ENCODE measurements around the gene C17orf107. TPM values are rescaled to one million over a fixed set of nuclear protein-coding genes. Genes with fewer than 3 reads are reported as not detected.
"Not testable (repeated sequence)": the region's sequence is repeated elsewhere in the genome, so short reads cannot be mapped to it uniquely, and the experiment has no call there.

C17orf107 gene
- total RNA-seq, 2 donors from 2014 or later: 0.67 to 3.4 TPM

GRCh38 chr17:4861052-4861451, 38.3 kb upstream of the C17orf107 start:
- ATAC-seq (replicated peaks): no peak
- Mint-ChIP-seq H3K4me1 (peaks cover 22% of the 10 kb centered on the region), H3K27me3 (no peaks in the 10 kb centered on the region), H3K27ac (no peak overlapping the region), H3K9me3 (no peaks in the 10 kb centered on the region), H3K36me3 (ENCODE audit: low read depth) (peaks cover 18% of the 10 kb centered on the region), H3K4me3 (no peak overlapping the region)

GRCh38 chr17:4862720-4863119, 36.6 kb upstream of the C17orf107 start:
- no peak for ATAC-seq (replicated peaks)
- Mint-ChIP-seq H3K27ac (no peak overlapping the region), H3K9me3 (no peaks in the 10 kb centered on the region), H3K4me1 (peaks cover 13% of the 10 kb centered on the region), H3K4me3 (no peak overlapping the region), H3K27me3 (no peaks in the 10 kb centered on the region), H3K36me3 (ENCODE audit: low read depth) (peaks cover 12% of the 10 kb centered on the region)

DNA sequence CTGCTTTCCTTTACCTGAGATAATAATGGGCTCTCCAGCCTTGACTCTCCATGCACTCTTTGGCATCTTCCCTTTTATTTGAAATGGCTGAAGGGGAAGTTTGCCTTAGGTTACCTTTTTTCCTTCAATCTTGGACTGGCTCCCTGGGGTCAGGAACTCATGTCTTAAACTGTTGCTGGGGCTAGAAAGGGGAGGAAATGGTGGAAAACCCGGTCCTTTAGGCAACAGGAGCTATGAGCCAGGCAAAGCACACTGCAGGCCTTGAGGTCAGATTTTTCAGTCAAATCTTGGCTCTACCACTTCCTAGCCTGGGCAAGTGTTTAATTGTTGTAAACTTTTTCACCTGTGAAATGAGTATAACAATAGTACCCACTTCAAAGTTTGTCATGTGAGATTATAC, 36.0 kb upstream of the C17orf107 start:
- H3K27me3 Mint-ChIP-seq: no peaks in the 10 kb centered on the region
- H3K4me1 Mint-ChIP-seq: peaks cover 10% of the 10 kb centered on the region
- no peaks in the 10 kb centered on the region for H3K9me3 Mint-ChIP-seq
- no peak for ATAC-seq (replicated peaks)
- H3K36me3 Mint-ChIP-seq (ENCODE audit: low read depth): peaks cover 12% of the 10 kb centered on the region
- H3K27ac Mint-ChIP-seq: no peak overlapping the region
- no peak overlapping the region for H3K4me3 Mint-ChIP-seq

DNA sequence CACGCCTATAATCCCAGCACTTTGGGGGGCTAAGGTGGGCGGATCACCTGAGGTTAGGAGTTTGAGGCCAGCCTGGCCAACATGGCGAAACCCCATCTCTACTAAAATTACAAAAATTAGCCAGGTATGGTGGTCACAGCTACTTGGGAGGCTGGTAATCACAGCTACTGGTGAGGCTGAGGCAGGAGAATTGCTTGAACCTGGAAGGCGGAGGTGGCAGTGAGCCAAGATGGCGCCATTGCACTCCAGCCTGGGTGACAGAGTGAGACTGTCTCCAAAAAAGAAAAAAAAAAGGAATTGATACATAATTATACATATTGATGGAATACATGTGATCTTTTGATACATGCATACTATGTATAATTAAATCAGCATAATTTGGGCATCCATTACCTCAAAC, 31.8 kb upstream of the C17orf107 start:
- H3K27ac Mint-ChIP-seq; H3K9me3 Mint-ChIP-seq; H3K27me3 Mint-ChIP-seq; H3K4me1 Mint-ChIP-seq; ATAC-seq (replicated peaks); H3K4me3 Mint-ChIP-seq: not testable (repeated sequence)
- H3K36me3 Mint-ChIP-seq (ENCODE audit: low read depth): peaks cover 14% of the 10 kb centered on the region

GRCh38 chr17:4869058-4869998, 30.0 kb upstream of the C17orf107 start:
- not testable (repeated sequence) for H3K9me3 Mint-ChIP-seq; ATAC-seq (replicated peaks); H3K27me3 Mint-ChIP-seq; H3K4me3 Mint-ChIP-seq; H3K27ac Mint-ChIP-seq; H3K4me1 Mint-ChIP-seq
- peaks cover 19% of the 10 kb centered on the region for H3K36me3 Mint-ChIP-seq (ENCODE audit: low read depth)

DNA sequence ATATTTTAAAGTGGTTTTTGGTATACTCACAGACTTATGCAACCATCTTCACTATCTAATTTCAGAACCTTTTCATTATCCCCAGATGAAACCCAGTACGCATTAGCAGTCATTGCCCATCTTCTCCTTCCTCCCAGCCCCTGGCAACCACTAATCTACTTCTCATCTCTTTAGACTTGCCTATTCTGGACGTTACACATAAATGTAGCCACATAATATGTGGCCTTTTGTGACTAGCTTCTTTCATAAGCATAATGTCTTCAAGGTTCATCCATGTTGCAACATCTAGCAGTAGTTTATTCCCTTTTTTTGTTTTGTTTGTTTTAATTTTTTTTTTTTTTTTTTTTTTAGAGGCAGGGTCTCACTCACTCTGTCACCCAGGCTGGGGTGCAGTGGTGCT, 28.5 kb upstream of the C17orf107 start:
- H3K36me3 Mint-ChIP-seq (ENCODE audit: low read depth): peaks cover 30% of the 10 kb centered on the region
- H3K4me1 Mint-ChIP-seq: peaks cover 5% of the 10 kb centered on the region
- H3K27ac Mint-ChIP-seq: peak overlapping the region; percentile 32

GRCh38 chr17:4872786-4873185, 26.6 kb upstream of the C17orf107 start:
- H3K4me3 Mint-ChIP-seq: no peak overlapping the region
- ATAC-seq (replicated peaks): no peak
- H3K4me1 Mint-ChIP-seq: peaks cover 5% of the 10 kb centered on the region
- H3K36me3 Mint-ChIP-seq (ENCODE audit: low read depth): peaks cover 36% of the 10 kb centered on the region
- no peaks in the 10 kb centered on the region for H3K9me3 Mint-ChIP-seq
- H3K27me3 Mint-ChIP-seq: no peaks in the 10 kb centered on the region
- H3K27ac Mint-ChIP-seq: peak overlapping the region; percentile 3

More for the DNA sequence above, 28.5 kb upstream of the C17orf107 start:
- Mint-ChIP-seq H3K4me3 (no peak overlapping the region), H3K9me3 (no peaks in the 10 kb centered on the region), H3K27me3 (no peaks in the 10 kb centered on the region)
- no peak for ATAC-seq (replicated peaks)

DNA sequence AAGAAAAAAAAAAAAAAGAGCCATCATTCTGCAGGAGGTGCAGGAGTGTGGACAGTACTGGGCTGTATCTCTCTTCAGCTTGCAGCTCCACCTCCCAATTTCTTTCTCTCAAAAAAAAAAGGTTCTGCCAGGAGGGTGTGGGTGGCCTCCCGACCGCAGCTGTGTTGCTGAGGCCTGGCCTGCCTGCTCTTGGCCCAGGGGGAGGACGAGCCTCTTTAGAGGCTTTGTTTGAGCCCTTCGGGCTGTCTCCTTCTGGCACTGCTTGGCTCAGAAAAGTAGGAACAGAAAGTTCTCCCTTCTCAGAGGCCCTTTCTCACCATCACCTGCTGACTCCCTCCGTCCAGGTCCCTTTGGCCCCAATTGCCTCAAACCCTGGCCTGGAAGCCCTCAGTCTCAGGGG, 22.2 kb upstream of the C17orf107 start:
- no peak for ATAC-seq (replicated peaks)
- no peaks in the 10 kb centered on the region for H3K27me3 Mint-ChIP-seq
- H3K9me3 Mint-ChIP-seq: no peaks in the 10 kb centered on the region
- peaks cover 54% of the 10 kb centered on the region for H3K36me3 Mint-ChIP-seq (ENCODE audit: low read depth)
- no peak overlapping the region for H3K27ac Mint-ChIP-seq
- no peak overlapping the region for H3K4me3 Mint-ChIP-seq
- H3K4me1 Mint-ChIP-seq: no peaks in the 10 kb centered on the region

- Mint-ChIP-seq H3K27ac (peak overlapping the region; percentile 28), H3K36me3 (ENCODE audit: low read depth) (peaks cover 62% of the 10 kb centered on the region), H3K4me3 (no peak overlapping the region), H3K4me1 (no peaks in the 10 kb centered on the region), H3K27me3 (no peaks in the 10 kb centered on the region), H3K9me3 (no peaks in the 10 kb centered on the region)
- no peak for ATAC-seq (replicated peaks)
Observed at GRCh38 chr17:4879601-4880000, 19.7 kb upstream of the C17orf107 start.

DNA sequence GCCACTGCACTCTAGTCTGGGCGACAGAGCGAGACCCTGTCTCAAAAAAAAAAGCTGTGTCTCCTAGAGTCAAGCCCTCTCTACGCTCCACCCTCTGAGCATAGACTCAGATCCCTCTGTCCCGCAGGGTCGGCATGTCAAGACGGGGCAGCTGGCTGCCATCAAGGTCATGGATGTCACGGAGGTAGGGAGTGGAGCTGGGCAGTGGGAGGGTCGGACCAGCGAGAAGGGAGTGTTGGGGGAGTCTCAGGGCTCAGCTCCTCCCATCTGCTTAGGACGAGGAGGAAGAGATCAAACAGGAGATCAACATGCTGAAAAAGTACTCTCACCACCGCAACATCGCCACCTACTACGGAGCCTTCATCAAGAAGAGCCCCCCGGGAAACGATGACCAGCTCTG, 18.5 kb upstream of the C17orf107 start:
- Mint-ChIP-seq H3K27ac (no peak overlapping the region), H3K9me3 (no peaks in the 10 kb centered on the region), H3K27me3 (no peaks in the 10 kb centered on the region), H3K4me3 (no peak overlapping the region), H3K4me1 (no peaks in the 10 kb centered on the region), H3K36me3 (ENCODE audit: low read depth) (peaks cover 67% of the 10 kb centered on the region)
- ATAC-seq (replicated peaks): no peak

DNA sequence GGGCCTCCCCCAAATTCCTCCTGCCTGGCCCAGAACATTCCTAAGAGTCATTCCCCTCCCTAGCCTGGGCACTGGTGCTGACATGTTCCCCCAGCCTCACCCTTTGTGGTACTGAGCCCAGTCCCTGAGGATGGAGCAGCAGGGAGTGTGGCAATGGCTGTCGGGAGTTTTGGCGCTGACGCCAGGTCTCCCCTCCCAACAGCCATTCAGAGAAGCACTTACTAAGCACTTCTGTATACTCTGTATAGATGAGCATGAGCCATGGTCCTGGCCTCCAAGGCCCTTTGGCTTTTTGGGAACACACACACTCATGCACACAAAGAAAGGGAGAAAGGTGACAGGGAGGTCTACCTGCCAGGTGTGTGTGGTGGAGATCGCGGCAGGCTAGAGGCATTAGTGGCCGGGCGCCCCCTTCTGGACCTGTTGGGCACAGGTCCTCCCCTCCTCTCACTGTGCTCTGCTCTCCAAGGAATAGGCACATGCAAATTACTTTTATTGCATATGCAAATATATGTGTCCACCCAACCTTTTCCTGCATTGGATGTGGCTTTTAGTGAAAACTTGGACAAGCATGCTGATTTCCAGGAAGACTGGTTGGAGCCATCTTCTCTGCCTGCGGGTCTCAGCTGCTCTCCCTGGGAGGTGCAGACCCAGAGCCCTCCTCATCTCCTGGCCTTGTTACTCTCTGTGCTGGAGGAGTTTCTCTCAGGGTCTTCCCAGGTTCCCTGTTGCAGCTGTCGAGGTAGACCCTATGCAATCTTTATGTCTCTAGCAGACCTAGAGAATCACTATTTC, 17.4 kb upstream of the C17orf107 start:
- no peaks in the 10 kb centered on the region for H3K27me3 Mint-ChIP-seq
- H3K9me3 Mint-ChIP-seq: no peaks in the 10 kb centered on the region
- H3K4me1 Mint-ChIP-seq: no peaks in the 10 kb centered on the region
- H3K4me3 Mint-ChIP-seq: no peak overlapping the region
- no peak overlapping the region for H3K27ac Mint-ChIP-seq
- peaks cover 78% of the 10 kb centered on the region for H3K36me3 Mint-ChIP-seq (ENCODE audit: low read depth)
- ATAC-seq (replicated peaks): peak; percentile 88

DNA sequence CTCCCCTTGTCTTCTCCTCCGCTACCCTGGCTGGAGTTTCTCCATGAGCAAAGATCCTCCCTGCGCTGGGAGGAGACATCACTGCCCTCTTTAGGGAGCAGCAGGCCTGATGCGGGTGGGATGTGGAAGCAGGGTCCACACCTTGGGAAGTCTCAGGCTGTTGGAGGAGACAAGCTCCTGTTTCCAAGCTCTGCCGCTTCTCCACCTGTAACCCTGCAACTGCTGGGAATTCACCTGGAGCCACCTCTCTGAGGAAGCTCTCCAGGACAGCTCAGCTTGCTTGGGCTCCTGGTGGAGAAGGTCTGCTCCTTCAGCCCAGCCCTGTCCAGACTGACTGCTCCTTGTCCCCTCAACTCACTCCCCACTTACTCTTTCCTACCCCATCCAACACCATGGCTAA, 14.8 kb upstream of the C17orf107 start:
- Mint-ChIP-seq H3K27ac (peak overlapping the region; percentile 65), H3K9me3 (no peaks in the 10 kb centered on the region), H3K4me3 (no peak overlapping the region), H3K27me3 (no peaks in the 10 kb centered on the region), H3K4me1 (no peaks in the 10 kb centered on the region), H3K36me3 (ENCODE audit: low read depth) (peaks cover 83% of the 10 kb centered on the region)
- ATAC-seq (replicated peaks): no peak

GRCh38 chr17:4886830-4887229, 12.5 kb upstream of the C17orf107 start:
- Mint-ChIP-seq H3K27ac (peak overlapping the region; percentile 68), H3K9me3 (no peaks in the 10 kb centered on the region), H3K4me3 (no peak overlapping the region), H3K27me3 (no peaks in the 10 kb centered on the region), H3K36me3 (ENCODE audit: low read depth) (peaks cover 82% of the 10 kb centered on the region), H3K4me1 (no peaks in the 10 kb centered on the region)
- no peak for ATAC-seq (replicated peaks)

GRCh38 chr17:4887581-4887980, 11.8 kb upstream of the C17orf107 start:
- Mint-ChIP-seq H3K36me3 (ENCODE audit: low read depth) (peaks cover 79% of the 10 kb centered on the region), H3K27ac (no peak overlapping the region), H3K4me1 (no peaks in the 10 kb centered on the region), H3K9me3 (no peaks in the 10 kb centered on the region), H3K4me3 (no peak overlapping the region), H3K27me3 (no peaks in the 10 kb centered on the region)
- no peak for ATAC-seq (replicated peaks)

Data from activated T-helper 17 cell treated with anti-CD3 and anti-CD28 coated beads, Interleukin-2, amount 50 U/mL, for 72 hours (primary cell).